ENCODE measurements around the gene MISP3. TPM values are rescaled to one million over a fixed set of nuclear protein-coding genes. Genes with fewer than 3 reads are reported as not detected.

The MISP3 gene
- total RNA-seq, 2 donors from 2014 or later: 21.1 to 25.7 TPM

DNA sequence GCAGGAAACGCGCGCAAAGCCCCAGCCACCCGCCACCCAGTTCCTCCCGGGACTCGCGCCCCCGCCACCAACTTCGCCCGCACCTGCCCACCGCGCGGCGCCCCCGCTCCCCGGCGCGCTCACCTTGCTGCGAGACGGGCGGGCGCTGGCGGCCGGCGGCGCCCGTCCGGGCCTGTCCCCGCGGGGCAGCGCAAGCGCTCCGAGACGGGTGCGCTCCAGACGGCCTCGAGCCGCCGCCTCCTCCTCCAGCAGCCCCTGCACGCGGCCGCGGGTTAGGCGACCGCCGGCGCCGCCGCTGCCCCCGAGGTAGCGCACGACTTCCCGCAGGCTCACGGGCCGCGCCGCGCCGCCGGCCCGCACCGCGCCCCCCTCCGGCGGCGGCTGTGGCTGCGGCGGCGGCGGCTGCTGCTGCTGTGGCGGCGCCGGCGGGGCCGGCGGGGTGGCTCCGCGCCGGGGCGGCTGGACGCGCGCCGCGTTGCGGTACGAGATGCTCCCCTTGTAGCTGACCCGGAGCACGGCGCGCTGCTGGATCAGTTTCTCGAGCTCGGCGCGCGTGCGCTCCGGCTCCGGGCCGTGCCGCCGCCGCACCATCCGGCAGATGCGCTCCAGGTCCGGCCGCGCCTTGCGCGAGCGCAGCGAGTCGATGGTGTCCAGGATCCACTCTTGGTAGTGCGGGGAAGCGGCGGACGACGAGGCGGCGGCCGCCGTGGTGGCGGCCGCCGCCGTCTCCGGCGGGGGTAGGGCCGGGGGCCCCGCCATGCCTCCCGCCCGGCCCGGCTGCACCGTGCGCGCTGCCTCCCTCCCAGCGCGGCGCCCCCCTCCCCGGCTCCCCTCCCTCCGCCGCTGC lies 17.3 kb downstream of the MISP3 start:
- H3K4me1 ChIP-seq: peaks cover 26% of the 10 kb centered on the region
- intact Hi-C loops (cut with DNase I): loop anchor here (10.0 kb wide), 1 partner anchor 45 kb away; the partner anchor contains the start of gene ASF1B
- ATAC-seq: peak; percentile 20
- peak overlapping the region; percentile 35 to 45 for H3K4me3 ChIP-seq
- no peaks in the 10 kb centered on the region for H3K27me3 ChIP-seq
- DNase-seq: peak; percentile 49 to 63 (median 55)
- TF ChIP-seq POLR2A (IDR thresholded peaks at IDR 0.05): no peak
- TF ChIP-seq, protein P1, sequence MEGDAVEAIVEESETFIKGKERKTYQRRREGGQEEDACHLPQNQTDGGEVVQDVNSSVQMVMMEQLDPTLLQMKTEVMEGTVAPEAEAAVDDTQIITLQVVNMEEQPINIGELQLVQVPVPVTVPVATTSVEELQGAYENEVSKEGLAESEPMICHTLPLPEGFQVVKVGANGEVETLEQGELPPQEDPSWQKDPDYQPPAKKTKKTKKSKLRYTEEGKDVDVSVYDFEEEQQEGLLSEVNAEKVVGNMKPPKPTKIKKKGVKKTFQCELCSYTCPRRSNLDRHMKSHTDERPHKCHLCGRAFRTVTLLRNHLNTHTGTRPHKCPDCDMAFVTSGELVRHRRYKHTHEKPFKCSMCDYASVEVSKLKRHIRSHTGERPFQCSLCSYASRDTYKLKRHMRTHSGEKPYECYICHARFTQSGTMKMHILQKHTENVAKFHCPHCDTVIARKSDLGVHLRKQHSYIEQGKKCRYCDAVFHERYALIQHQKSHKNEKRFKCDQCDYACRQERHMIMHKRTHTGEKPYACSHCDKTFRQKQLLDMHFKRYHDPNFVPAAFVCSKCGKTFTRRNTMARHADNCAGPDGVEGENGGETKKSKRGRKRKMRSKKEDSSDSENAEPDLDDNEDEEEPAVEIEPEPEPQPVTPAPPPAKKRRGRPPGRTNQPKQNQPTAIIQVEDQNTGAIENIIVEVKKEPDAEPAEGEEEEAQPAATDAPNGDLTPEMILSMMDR (IDR thresholded peaks at IDR 0.05): peak in 2 of 7 experiments; percentile 42 to 48
- H3K27ac ChIP-seq: peak overlapping the region; percentile 25 to 97 (median 69)
- no peaks in the 10 kb centered on the region for H3K36me3 ChIP-seq (replicated peaks in 1 of 2; ENCODE audit: insufficient read depth in 1 of 2, low read depth in 2 of 2)
- WGBS, 2 donors: 0% methylated on average over 3 to 45 of the region's 142 CpGs
- no peaks in the 10 kb centered on the region for H3K9me3 ChIP-seq

DNA sequence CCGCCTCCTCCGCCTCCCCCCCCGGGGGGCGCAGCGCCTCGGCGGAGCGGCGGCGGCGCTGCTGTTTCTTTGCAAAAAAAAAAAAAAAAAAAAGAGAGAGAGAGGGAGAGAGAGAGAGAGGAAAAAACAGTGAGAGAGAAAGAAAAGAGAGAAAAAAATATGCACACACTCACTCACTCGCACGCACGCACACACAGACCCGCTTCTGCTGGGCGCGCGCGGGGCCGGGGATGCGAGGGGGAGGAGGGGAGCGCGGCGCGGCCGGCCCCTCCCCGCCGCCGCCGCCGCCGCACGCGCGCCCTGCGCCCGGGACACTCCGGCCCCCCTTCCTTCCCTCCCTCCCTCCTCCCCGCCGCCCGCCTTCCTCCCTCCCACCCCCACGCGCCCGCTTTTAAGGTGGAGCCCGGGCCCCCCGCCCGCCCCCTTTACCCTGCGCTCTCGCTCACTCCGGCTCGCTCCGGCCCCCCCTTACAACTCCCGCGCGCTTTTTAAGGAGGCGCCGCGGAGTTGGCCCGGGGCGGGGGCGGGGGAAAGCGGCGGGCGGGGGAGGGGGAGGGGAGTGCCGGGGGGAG lies 18.0 kb downstream of the MISP3 start, which contains the start of gene SAMD1:
Gene SAMD1, minus strand, starts transcription at position 243 of the 572 bp plus-strand sequence.
- ATAC-seq (peak; percentile 81), DNase-seq (peak; percentile 91 to 94 (median 93))
- peaks cover 23% of the 10 kb centered on the region for H3K4me1 ChIP-seq
- TF ChIP-seq POLR2A (IDR thresholded peaks at IDR 0.05): no peak
- TF ChIP-seq, protein P1 (IDR thresholded peaks at IDR 0.05): peak in 1 of 7 experiments; percentile 10
- 1% methylated on average over 15 to 29 of the region's 65 CpGs for WGBS, 2 donors
- H3K9me3 ChIP-seq: no peaks in the 10 kb centered on the region
- intact Hi-C loops (cut with DNase I): no loop called here
- no peaks in the 10 kb centered on the region for H3K27me3 ChIP-seq
- peak within 1 kb of the TSS; percentile 65 to 97 (median 85) for H3K27ac ChIP-seq
- H3K4me3 ChIP-seq: peak within 1 kb of the TSS; percentile 35 to 75
- no peaks in the 10 kb centered on the region for H3K36me3 ChIP-seq (replicated peaks in 1 of 2; ENCODE audit: insufficient read depth in 1 of 2, low read depth in 2 of 2)

DNA sequence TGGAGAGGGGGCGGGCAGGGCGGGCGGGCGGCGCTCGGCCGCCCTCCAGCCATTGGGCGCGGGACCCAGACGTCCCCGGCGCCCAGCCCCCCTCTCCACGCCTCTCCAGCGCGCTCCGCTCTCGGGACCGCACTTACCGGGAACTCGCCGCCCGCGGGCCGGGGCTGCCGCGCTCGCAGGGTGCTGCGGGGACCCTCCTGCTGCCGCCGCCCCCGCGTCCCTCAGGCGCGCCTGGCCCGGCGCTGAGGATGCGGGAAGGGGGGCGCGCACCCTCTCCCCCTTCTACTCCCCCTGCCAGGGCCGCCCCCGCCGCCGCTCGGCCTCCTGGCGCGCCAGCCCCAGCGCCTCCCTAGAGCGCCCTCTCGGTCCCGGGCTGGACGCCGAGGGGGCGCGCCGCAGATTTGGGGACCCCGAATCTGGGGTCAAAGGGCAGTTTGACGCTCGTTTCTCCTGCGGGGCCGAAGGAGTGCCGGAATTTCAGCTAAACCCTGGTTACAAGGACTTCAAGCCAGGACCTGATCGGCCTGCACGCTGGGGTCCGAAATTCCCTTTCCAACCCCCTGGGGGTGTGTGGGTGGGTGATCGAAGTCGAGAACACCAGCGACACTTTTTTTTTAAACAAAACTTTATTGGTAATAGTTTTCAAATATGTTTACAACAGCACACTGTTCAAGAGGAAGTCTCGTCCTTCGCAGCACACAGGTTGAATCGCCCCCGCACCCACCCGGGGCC lies 18.7 kb downstream of the MISP3 start:
- 1% methylated on average over 22 to 65 of the region's 72 CpGs for WGBS, 2 donors
- H3K4me3 ChIP-seq: peak overlapping the region; percentile 35 to 75
- H3K27me3 ChIP-seq: no peaks in the 10 kb centered on the region
- H3K36me3 ChIP-seq (replicated peaks in 1 of 2; ENCODE audit: insufficient read depth in 1 of 2, low read depth in 2 of 2): no peaks in the 10 kb centered on the region
- peak overlapping the region; percentile 65 to 97 (median 85) for H3K27ac ChIP-seq
- DNase-seq: peak; percentile 37 to 54 (median 44)
- peak; percentile 34 to 78 (median 64) for TF ChIP-seq POLR2A (IDR thresholded peaks at IDR 0.05)
- TF ChIP-seq, protein P1 (IDR thresholded peaks at IDR 0.05): peak in 3 of 7 experiments; percentile 19 to 27 (median 21)
- H3K4me1 ChIP-seq: peaks cover 21% of the 10 kb centered on the region
- ATAC-seq: peak; percentile 82
- no peaks in the 10 kb centered on the region for H3K9me3 ChIP-seq
- intact Hi-C loops (cut with DNase I): no loop called here

DNA sequence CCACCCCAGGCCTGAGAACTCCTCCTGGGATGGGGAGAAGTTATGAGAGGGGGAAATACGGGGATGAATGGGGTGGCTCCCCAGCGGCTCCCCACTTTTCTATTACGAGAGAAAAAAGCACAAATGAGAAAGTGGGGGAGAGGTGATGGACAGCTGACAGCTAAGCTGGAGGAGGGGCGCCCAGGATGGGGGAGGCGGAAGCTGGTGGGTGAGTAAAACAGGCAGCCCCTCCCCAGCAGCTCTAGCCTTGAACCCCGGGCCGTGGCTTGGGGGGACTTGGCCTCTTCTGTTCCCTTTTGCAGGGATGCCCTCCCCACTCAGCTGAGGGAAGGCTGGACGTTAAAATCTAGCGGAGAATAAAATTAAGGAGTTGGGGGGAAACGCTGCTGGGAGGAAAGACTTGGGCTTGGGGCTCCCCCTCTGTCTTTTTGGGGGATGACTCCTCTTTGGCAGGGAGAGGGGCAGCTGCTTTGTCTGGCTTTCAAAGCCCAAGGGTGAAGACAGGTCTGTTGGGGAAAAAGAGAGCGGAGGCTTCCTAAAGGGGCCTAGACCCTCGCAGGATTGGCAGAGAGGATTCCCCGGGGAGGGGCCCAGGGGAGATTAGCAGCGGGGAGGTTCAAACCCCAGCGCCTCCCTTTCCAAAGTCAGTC lies 19.4 kb downstream of the MISP3 start:
- 20 to 30% methylated on average over 15 of the region's 15 CpGs for WGBS, 2 donors
- no peak overlapping the region for H3K4me3 ChIP-seq
- H3K36me3 ChIP-seq (replicated peaks in 1 of 2; ENCODE audit: insufficient read depth in 1 of 2, low read depth in 2 of 2): peaks cover 0 to 3% of the 10 kb centered on the region in 2 donors
- H3K27me3 ChIP-seq: no peaks in the 10 kb centered on the region
- ATAC-seq (no peak), DNase-seq (peak in 1 of 4 donors; percentile 42)
- intact Hi-C loops (cut with DNase I): no loop called here
- TF ChIP-seq, protein P1 (IDR thresholded peaks at IDR 0.05): no peak
- TF ChIP-seq POLR2A (IDR thresholded peaks at IDR 0.05): no peak
- H3K27ac ChIP-seq: peak overlapping the region in 3 of 4 donors; percentile 80 to 97 (median 90)
- no peaks in the 10 kb centered on the region for H3K9me3 ChIP-seq
- H3K4me1 ChIP-seq: peaks cover 21% of the 10 kb centered on the region

Data from body of pancreas (tissue), 4 donors.